22Rv1 (cell line): ENCODE measurements around the gene MYCBPAP.

Source experiments
- H3K27ac ChIP-seq: fragments of 450-650 bp; 2 replicates; pipeline ENCODE4 v1.5.1; 2017
- CTCF ChIP-seq: fragments of 450-650 bp; IDR thresholded peaks from 2 replicates; pipeline ENCODE4 v1.5.1; 2017; ENCODE audit warnings: mild to moderate bottlenecking
- ZFX ChIP-seq: fragments of 450-650 bp; IDR thresholded peaks from 2 replicates; pipeline ENCODE4 v1.6.1; 2017; ENCODE audit warnings: antibody characterized with exemption, borderline replicate concordance

MYCBPAP gene

GRCh38 chr17:50520483-50520882 is 12.2 kb downstream of the MYCBPAP start:
- TF ChIP-seq ZFX, result no peak
- TF ChIP-seq CTCF, result no peak
- no peak overlapping the region for H3K27ac ChIP-seq

- TF ChIP-seq CTCF (no peak), ZFX (no peak)
Measured at GRCh38 chr17:50521514-50521913, 13.3 kb downstream of the MYCBPAP start.

GRCh38 chr17:50522766-50523165 is 14.5 kb downstream of the MYCBPAP start:
- TF ChIP-seq ZFX, result no peak
- TF ChIP-seq CTCF, result no peak
- no peak overlapping the region for H3K27ac ChIP-seq

More at GRCh38 chr17:50521514-50521913, 13.3 kb downstream of the MYCBPAP start:
- no peak overlapping the region for H3K27ac ChIP-seq

GRCh38 chr17:50523208-50523607 is 15.0 kb downstream of the MYCBPAP start:
- no peak for TF ChIP-seq CTCF
- TF ChIP-seq ZFX, result no peak
- H3K27ac ChIP-seq, result no peak overlapping the region

- TF ChIP-seq CTCF (no peak), ZFX (no peak)
- H3K27ac ChIP-seq, result no peak overlapping the region
Measured at GRCh38 chr17:50524838-50525237, 16.6 kb downstream of the MYCBPAP start.

- TF ChIP-seq CTCF, result no peak
- TF ChIP-seq ZFX, result no peak
- no peak overlapping the region for H3K27ac ChIP-seq
Measured at GRCh38 chr17:50527155-50527762, 19.0 kb downstream of the MYCBPAP start.

GRCh38 chr17:50527949-50528474 is 19.8 kb downstream of the MYCBPAP start:
- no peak overlapping the region for H3K27ac ChIP-seq
- TF ChIP-seq CTCF, result no peak
- no peak for TF ChIP-seq ZFX
